NCI-H1092 (cell line): ENCODE results near the gene CKB.

Experiments used
- DNase-seq: peaks from one replicate; lab custom pipeline; 2025; lab: John Stamatoyannopoulos, UW

CKB gene

GRCh38 chr14:103522649-103523574, at the start of gene CKB:
Gene CKB (minus strand): TSS chr14:103522830. CDS start chr14:103522493, 337 bp downstream.
- DNase-seq = peak; percentile 73

- no peak for DNase-seq
Measured at GRCh38 chr14:103569408-103569807, 46.8 kb upstream of the CKB start.

DNA sequence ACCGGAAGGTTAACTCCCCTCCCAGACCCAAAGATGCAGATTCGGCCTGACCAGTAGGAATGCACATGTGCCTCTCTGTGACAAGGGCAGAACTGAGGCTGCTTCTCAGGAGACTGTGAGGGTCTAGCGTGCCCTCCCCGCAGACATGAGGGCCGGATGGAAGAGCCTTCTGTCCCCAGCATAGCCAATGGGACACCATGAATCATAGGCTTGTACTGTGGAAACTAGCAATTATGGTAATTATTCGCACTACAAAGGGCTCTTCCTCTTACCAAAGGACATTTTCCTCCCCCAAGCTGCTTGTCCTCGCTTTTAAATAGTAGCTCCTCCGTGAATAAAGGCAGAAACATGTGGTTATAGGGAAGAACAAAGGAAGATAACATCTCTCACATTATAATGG, 46.3 kb upstream of the CKB start:
- no peak for DNase-seq

- DNase-seq = no peak
Measured at GRCh38 chr14:103563844-103564505, 41.3 kb upstream of the CKB start.

GRCh38 chr14:103563226-103563620, 40.6 kb upstream of the CKB start:
- no peak for DNase-seq

GRCh38 chr14:103562429-103563225, 40.0 kb upstream of the CKB start, which contains the start of the genes BAG5 and COA8:
Gene BAG5 (minus strand): TSS chr14:103562657. CDS start chr14:103561164, 1,493 bp downstream.
Gene COA8 (plus strand): TSS chr14:103562960. CDS start chr14:103563002, 42 bp downstream.
- peak; percentile 87 for DNase-seq

DNA sequence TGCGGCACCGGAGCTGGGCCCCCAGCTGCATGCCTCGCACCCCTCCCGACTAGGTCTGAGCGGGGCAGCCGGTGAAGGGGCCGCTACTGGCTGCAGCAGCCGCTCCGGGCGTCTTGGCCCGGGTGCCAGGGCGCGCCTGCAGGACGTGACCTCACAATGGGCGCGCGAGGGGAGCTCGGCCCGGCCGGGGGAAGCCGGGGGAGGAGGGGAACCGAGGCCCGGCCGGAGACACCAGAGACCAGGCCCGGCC, 39.5 kb upstream of the CKB start:
- DNase-seq = no peak

DNA sequence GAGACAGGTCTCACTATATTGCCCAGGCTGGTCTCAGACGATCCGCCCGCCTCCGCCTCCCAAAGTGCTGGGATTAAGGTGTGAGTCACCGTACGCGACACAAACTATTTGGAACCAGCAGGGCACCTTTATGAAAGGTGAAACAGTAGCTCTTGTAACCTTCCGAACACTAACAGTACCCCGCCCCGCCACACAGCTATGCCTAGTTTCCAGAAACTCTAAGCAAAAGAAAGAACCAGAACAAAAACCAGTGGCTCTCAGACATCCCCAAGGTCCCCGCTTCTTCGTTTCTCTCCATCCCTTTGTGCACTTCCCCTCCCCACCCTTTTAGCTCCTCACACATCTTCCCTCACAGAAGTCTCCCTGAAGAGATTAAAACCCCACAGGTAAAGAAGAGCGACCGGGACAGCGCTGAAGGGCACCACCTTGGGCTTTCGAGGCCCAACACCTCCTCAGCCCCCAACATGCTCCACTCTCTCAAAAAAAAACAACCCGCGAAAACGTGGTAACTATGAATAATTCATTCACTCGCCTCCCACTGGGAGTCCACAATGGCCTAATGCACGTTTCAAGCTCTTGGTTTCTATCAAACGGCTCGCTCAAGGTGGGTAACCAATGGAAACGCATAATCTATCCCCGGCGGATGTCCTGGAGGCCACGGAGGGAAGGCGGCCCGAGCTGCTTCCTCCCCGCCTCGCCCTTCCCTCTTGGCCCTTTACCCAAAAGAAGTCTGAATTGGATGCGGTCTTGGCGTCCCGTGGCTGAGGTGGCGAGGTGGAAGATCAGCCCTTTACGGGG, 39.0 kb upstream of the CKB start:
- DNase-seq = no peak

GRCh38 chr14:103560691-103561090, 38.1 kb upstream of the CKB start:
- DNase-seq = no peak

DNA sequence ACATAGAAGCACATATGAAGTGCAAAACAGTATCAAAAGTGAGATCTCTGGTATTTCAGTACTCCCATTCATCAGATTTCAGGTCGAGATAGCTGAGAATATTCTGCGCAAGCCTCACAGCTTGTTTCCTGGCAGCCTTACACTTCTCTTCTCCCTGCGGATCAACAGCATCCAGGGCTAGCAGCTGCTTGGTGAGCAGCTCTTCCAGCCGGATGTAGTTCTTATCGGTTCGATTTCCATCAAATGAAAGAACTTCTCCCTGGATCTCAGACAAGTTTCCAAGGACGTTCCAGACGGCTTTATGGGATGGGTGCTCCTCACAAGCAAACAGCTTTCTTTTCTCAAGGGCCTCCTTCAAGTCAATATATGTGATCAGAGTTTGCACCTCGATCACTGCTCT, 37.1 kb upstream of the CKB start:
- no peak for DNase-seq

DNA sequence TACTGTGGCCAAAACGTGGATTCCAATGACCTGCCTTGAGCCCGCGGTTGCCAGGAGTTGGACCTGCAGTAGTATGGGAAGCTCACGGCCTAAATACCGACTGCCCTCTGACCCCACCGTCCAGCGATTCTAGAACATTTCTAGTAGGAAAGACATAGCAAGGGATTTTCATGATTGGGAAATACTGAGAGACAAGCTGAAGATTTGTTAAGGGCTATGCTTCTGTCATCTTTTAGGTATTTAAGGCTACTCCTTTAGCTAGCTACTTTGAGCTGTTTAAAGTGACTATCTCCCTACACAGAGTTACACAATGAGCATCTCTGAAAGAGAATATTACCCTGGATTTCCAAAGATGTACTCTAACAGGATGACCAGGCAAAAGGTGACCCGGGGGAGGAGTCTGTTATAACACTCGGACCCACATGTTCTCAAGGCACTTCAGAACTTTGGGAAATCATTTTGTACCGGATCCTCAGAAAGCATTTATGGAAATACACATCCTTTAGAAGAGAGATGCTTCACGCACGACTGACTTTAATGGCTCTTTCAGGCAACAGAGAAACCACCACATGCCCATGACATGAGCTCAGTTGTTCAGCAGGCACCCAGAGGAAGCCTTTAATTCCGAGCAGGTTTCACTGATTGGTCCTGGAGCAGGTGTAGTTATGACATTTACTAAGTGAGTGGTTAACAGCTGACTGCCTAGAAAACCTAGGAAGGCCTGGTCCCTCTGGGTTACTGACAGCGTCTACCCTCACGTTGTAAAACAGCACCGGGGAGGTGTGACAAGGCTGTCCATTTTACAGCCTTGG, 35.6 kb upstream of the CKB start:
- no peak for DNase-seq

- no peak for DNase-seq
Measured at GRCh38 chr14:103556946-103557758, 34.5 kb upstream of the CKB start.

GRCh38 chr14:103555559-103556337, 33.1 kb upstream of the CKB start:
- DNase-seq = no peak

GRCh38 chr14:103552846-103553210, 30.2 kb upstream of the CKB start:
- DNase-seq = no peak

DNA sequence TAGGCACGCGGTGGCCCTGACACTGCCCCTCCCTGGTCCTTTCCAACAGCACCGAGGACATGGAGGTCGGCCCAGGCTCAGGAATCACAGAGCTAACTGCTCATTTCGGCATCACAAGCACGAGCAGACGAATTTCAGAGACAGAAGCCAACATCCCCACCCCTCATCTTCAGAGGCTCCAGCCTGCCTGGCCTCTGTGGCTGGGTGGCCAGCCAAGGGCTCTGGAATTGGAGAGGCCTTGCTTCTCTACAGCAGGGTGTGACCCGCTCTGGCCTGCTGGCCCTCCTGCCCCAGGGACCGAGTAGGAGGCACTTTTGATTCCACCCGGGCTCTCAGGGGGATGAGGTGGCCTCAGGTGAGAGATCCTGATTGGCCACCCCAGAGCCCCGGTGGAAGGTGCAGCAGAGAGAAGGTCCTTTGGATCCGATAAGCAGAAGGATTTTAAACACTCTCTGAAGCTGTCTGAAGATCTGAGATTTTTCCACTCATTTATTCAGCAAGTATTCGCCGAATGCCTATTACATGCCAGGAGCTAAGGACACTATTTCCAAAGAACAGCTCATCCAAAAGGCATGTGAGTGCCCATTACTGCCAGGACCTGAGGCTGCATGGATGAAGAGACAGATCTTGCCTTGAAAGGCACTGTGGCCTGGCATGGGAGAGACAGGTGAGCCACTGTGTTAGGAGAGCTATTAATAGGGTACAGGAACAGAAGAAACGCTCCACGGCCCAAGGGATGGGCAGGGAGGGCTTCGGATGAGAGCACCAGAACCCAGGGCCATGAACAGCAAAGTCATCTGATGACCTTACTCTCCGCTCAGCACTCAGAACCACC, 29.6 kb upstream of the CKB start:
- DNase-seq = no peak

GRCh38 chr14:103551338-103551762, 28.7 kb upstream of the CKB start:
- no peak for DNase-seq

GRCh38 chr14:103550451-103551337, 28.1 kb upstream of the CKB start:
- DNase-seq = peak; percentile 74
